ENCODE measurements around the gene LEKR1.
"Not testable (repeated sequence)": the region's sequence is repeated elsewhere in the genome, so short reads cannot be mapped to it uniquely, and the experiment has no call there.

Gene LEKR1

GRCh38 chr3:156964577-156964976 lies 138.4 kb downstream of the LEKR1 start:
- TF ChIP-seq ZC3H10 (CRISPR knock-in tag; IDR thresholded peaks at IDR 0.05) (no peak), OSR1 (CRISPR knock-in tag; IDR thresholded peaks at IDR 0.05) (no peak), TSHZ2 (CRISPR knock-in tag; IDR thresholded peaks at IDR 0.05) (no peak), RARB (CRISPR knock-in tag; IDR thresholded peaks at IDR 0.05) (no peak), GLIS3 (CRISPR knock-in tag; IDR thresholded peaks at IDR 0.05) (no peak), TCF4 (CRISPR knock-in tag; IDR thresholded peaks at IDR 0.05; ENCODE audit: borderline replicate concordance) (no peak), CSDC2 (CRISPR knock-in tag; IDR thresholded peaks at IDR 0.05) (no peak), ZNF565 (CRISPR knock-in tag; conservative IDR thresholded peaks at IDR 0.05; ENCODE audit: low read depth) (no peak), SNAI2 (CRISPR knock-in tag; IDR thresholded peaks at IDR 0.05) (no peak), PATZ1 (CRISPR knock-in tag; IDR thresholded peaks at IDR 0.05; ENCODE audit: borderline replicate concordance) (no peak), BACH2 (CRISPR knock-in tag; IDR thresholded peaks at IDR 0.05; ENCODE audit: borderline replicate concordance) (no peak), TOX (CRISPR knock-in tag; IDR thresholded peaks at IDR 0.05; ENCODE audit: borderline replicate concordance) (no peak), ZFP30 (CRISPR knock-in tag; IDR thresholded peaks at IDR 0.05) (no peak), ZFP3 (CRISPR knock-in tag; IDR thresholded peaks at IDR 0.05) (no peak), ESRRG (CRISPR knock-in tag; IDR thresholded peaks at IDR 0.05) (no peak), PPARA (CRISPR knock-in tag; IDR thresholded peaks at IDR 0.05; ENCODE audit: borderline replicate concordance) (no peak)
- TF ChIP-seq, protein P1, sequence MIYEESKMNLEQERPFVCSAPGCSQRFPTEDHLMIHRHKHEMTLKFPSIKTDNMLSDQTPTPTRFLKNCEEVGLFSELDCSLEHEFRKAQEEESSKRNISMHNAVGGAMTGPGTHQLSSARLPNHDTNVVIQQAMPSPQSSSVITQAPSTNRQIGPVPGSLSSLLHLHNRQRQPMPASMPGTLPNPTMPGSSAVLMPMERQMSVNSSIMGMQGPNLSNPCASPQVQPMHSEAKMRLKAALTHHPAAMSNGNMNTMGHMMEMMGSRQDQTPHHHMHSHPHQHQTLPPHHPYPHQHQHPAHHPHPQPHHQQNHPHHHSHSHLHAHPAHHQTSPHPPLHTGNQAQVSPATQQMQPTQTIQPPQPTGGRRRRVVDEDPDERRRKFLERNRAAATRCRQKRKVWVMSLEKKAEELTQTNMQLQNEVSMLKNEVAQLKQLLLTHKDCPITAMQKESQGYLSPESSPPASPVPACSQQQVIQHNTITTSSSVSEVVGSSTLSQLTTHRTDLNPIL (CRISPR knock-in tag; IDR thresholded peaks at IDR 0.05; ENCODE audit: low read depth): no peak
- TF ChIP-seq, protein P2, sequence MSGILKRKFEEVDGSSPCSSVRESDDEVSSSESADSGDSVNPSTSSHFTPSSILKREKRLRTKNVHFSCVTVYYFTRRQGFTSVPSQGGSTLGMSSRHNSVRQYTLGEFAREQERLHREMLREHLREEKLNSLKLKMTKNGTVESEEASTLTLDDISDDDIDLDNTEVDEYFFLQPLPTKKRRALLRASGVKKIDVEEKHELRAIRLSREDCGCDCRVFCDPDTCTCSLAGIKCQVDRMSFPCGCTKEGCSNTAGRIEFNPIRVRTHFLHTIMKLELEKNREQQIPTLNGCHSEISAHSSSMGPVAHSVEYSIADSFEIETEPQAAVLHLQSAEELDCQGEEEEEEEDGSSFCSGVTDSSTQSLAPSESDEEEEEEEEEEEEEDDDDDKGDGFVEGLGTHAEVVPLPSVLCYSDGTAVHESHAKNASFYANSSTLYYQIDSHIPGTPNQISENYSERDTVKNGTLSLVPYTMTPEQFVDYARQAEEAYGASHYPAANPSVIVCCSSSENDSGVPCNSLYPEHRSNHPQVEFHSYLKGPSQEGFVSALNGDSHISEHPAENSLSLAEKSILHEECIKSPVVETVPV (CRISPR knock-in tag; IDR thresholded peaks at IDR 0.05): no peak
- no peak for ATAC-seq

GRCh38 chr3:156966349-156966748 lies 140.2 kb downstream of the LEKR1 start:
- ATAC-seq: not testable (repeated sequence)

DNA sequence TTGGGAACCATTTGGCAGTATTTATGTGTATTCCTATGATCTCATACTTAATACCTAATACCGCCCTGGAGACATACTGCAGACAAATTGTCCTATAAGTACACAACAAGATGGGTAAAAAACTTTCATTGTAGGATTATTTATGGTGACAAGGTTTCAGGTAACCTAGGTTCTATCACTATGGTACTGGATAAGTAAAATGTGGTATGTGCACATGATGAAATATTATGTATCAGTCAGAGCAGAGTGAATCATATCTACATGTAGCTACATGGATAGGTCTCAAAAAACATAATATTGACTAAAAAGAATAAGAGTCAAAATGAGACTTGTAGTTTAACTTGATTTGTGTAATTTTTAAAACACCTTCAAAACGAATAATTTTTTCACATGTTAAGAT lies 147.8 kb downstream of the LEKR1 start:
- TF ChIP-seq SNAI2 (CRISPR knock-in tag; IDR thresholded peaks at IDR 0.05): no peak
- no peak for TF ChIP-seq TCF4 (CRISPR knock-in tag; IDR thresholded peaks at IDR 0.05; ENCODE audit: borderline replicate concordance)
- TF ChIP-seq ZFP30 (CRISPR knock-in tag; IDR thresholded peaks at IDR 0.05): no peak
- no peak for TF ChIP-seq ISL1 (CRISPR knock-in tag; IDR thresholded peaks at IDR 0.05)
- TF ChIP-seq BACH2 (CRISPR knock-in tag; IDR thresholded peaks at IDR 0.05; ENCODE audit: borderline replicate concordance): no peak
- TF ChIP-seq ZNF565 (CRISPR knock-in tag; conservative IDR thresholded peaks at IDR 0.05; ENCODE audit: low read depth): no peak
- TF ChIP-seq, protein P1 (CRISPR knock-in tag; IDR thresholded peaks at IDR 0.05; ENCODE audit: low read depth): no peak
- TF ChIP-seq, protein P2 (CRISPR knock-in tag; IDR thresholded peaks at IDR 0.05): no peak
- no peak for TF ChIP-seq PPARA (CRISPR knock-in tag; IDR thresholded peaks at IDR 0.05; ENCODE audit: borderline replicate concordance)
- TF ChIP-seq ARNTL (CRISPR knock-in tag; IDR thresholded peaks at IDR 0.05; ENCODE audit: borderline replicate concordance, low read depth): no peak
- TF ChIP-seq CSDC2 (CRISPR knock-in tag; IDR thresholded peaks at IDR 0.05): no peak
- no peak for TF ChIP-seq OSR1 (CRISPR knock-in tag; IDR thresholded peaks at IDR 0.05)
- TF ChIP-seq RARB (CRISPR knock-in tag; IDR thresholded peaks at IDR 0.05): no peak
- TF ChIP-seq ZNF70 (CRISPR knock-in tag; IDR thresholded peaks at IDR 0.05): no peak
- TF ChIP-seq ZNF8 (CRISPR knock-in tag; IDR thresholded peaks at IDR 0.05): no peak
- TF ChIP-seq POU6F1 (CRISPR knock-in tag; IDR thresholded peaks at IDR 0.05; ENCODE audit: borderline replicate concordance, low read depth): no peak
- TF ChIP-seq PATZ1 (CRISPR knock-in tag; IDR thresholded peaks at IDR 0.05; ENCODE audit: borderline replicate concordance): no peak
- no peak for ATAC-seq
